ENCODE measurements around the gene GALNT10. TPM values are rescaled to one million over a fixed set of nuclear protein-coding genes. Genes with fewer than 3 reads are reported as not detected.

The GALNT10 gene
- total and polyA plus RNA-seq, 9 of the 15 experiments (the other 6 are each of a cell fraction or from before 2014, with no cell fraction given): 4.6 to 37.1 (median 13.3) TPM

DNA sequence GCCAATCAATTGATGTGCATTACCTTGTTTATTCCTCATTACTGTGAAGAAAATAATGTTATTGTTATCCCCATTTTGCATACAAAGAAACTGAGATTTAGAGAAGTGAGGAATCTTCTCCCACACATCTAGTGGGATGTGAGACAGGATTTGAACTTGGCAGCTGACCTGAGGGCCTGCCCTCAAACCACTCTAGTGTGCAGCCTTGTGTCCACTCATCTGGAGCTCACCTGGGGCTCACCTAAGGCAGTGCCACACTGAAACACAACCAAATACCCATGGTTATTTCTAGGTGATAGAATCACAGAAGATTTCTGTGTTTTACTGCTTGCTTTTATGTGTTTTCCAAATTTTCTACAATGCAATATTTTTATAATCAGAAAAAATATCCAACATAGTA is 160.6 kb downstream of the GALNT10 start:
- Histone ChIP-seq H3K27me3 (ENCODE audit: control insufficient read depth in 2 of 2, insufficient read depth in 2 of 2, low read length in 2 of 2) (no peaks in the 10 kb centered on the region; a peak in 1 of 5 replicates), H3K4me2 (ENCODE audit: insufficient read depth, low read length) (no peak overlapping the region), H2AFZ (ENCODE audit: low read depth, low read length) (no peak overlapping the region), H3K36me3 (ENCODE audit: control insufficient read depth, insufficient read depth, low read length) (no peaks in the 10 kb centered on the region), H3K27ac (ENCODE audit: extremely low read depth, low read depth, low read length) (no peak overlapping the region), H3K9me3 (replicated peaks; ENCODE audit: control insufficient read depth, insufficient read depth, low read depth, low read length) (no peaks in the 10 kb centered on the region), H3K9me1 (ENCODE audit: control insufficient read depth, insufficient read depth, low read length) (peaks cover 3% of the 10 kb centered on the region), H3K9ac (ENCODE audit: insufficient read depth in 1 of 2, low read depth in 2 of 2, low read length in 2 of 2) (no peak overlapping the region), H3K4me1 (replicated peaks in 1 of 2; ENCODE audit: control insufficient read depth in 2 of 2, insufficient read depth in 2 of 2, low read length in 2 of 2) (peaks cover 0 to 15% of the 10 kb centered on the region in 2 experiments; a peak in 3 of 5 replicates), H3K4me3 (no peak overlapping the region), H4K20me1 (replicated peaks; ENCODE audit: control insufficient read depth, insufficient read depth, low read length) (no peaks in the 10 kb centered on the region; the same call in 1 of the 2 replicates), H3K79me2 (ENCODE audit: control insufficient read depth, insufficient read depth, low read length) (no peaks in the 10 kb centered on the region)
- no TSS peak for BruUV-seq (replicated peaks)
- ATAC-seq: no peak
- in situ Hi-C loops (cut with MboI) (no loop called here), intact Hi-C loops (cut with micrococcal nuclease) (no loop called here)
- no peak for DNase-seq (ENCODE audit: extremely low read depth in 1 of 4, low spot score in 3 of 4)
- POLR2A ChIA-PET: no interaction called here
- CTCF ChIA-PET (ENCODE audit: low intra/inter-chr PET ratio): no interaction called here
- FAIRE-seq: no peak
- TF ChIP-seq PHF21A (IDR thresholded peaks at IDR 0.05; ENCODE audit: borderline replicate concordance, low read depth) (no peak), MTA1 (IDR thresholded peaks at IDR 0.05; ENCODE audit: borderline replicate concordance) (no peak), HDGF (IDR thresholded peaks at IDR 0.05) (no peak), JUNB (CRISPR knock-in tag; conservative IDR thresholded peaks at IDR 0.05) (no peak), RB1 (IDR thresholded peaks at IDR 0.05; ENCODE audit: low read depth) (no peak), NFIC (IDR thresholded peaks at IDR 0.05) (no peak), ZBTB34 (CRISPR knock-in tag; IDR thresholded peaks at IDR 0.05) (no peak), REST (IDR thresholded peaks at IDR 0.05; ENCODE audit: borderline replicate concordance) (no peak), REST (CRISPR knock-in tag; IDR thresholded peaks at IDR 0.05; ENCODE audit: low read depth) (no peak), ILK (tag; IDR thresholded peaks at IDR 0.05; ENCODE audit: borderline replicate concordance, low read depth) (no peak), ZNF311 (CRISPR knock-in tag; IDR thresholded peaks at IDR 0.05) (no peak), KLF10 (CRISPR knock-in tag; IDR thresholded peaks at IDR 0.05) (no peak), SMC3 (conservative IDR thresholded peaks at IDR 0.05; ENCODE audit: insufficient read depth, low read depth, low read length) (no peak), BRCA1 (IDR thresholded peaks at IDR 0.05) (no peak), BRCA1 (CRISPR knock-in tag; IDR thresholded peaks at IDR 0.05) (no peak), ZNF589 (CRISPR knock-in tag; IDR thresholded peaks at IDR 0.05; ENCODE audit: low read depth) (no peak)

Data from K562 (cell line).